ENCODE results near the gene NHEJ1.

DNA sequence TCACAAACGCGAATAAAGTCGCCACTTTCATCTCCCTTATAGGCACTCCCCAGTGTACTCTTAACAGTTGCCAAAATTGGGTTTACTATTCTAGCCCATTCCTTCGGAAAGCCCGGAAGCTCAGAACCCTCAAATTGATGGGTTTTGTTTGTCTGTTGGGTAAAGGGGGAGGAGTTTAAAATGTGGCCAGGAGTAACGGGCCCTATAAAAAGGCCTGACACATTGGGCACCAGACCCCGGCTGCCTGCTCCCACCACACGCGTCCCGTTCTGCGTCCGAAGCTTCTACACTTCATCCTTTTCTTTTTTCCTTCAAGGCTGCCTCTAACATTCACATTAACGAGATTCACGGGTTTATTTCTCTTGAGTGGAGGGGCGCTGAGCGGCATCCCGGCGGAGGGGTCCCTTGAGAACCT, 837 bp downstream of the NHEJ1 start:
- TF ChIP-seq ZNF512 (CRISPR knock-in tag; IDR thresholded peaks at IDR 0.05) (no peak), POLR2A (IDR thresholded peaks at IDR 0.05; ENCODE audit: insufficient read depth in 1 of 2, low read depth in 2 of 2, low read length in 2 of 2) (no peak), NONO (IDR thresholded peaks at IDR 0.05) (no peak), NONO (CRISPR knock-in tag; conservative IDR thresholded peaks at IDR 0.05) (no peak), NFE2L1 (CRISPR knock-in tag; IDR thresholded peaks at IDR 0.05; ENCODE audit: borderline replicate concordance) (no peak), SMC3 (IDR thresholded peaks at IDR 0.05; ENCODE audit: low read length) (no peak), ELF4 (CRISPR knock-in tag; IDR thresholded peaks at IDR 0.05; ENCODE audit: borderline replicate concordance) (no peak), EZH2 (conservative IDR thresholded peaks at IDR 0.05; ENCODE audit: low read depth, low read length) (no peak), AFF4 (CRISPR knock-in tag; IDR thresholded peaks at IDR 0.05) (no peak), NFKB2 (CRISPR knock-in tag; IDR thresholded peaks at IDR 0.05; ENCODE audit: borderline replicate concordance) (no peak)
- TF ChIP-seq, protein P1, sequence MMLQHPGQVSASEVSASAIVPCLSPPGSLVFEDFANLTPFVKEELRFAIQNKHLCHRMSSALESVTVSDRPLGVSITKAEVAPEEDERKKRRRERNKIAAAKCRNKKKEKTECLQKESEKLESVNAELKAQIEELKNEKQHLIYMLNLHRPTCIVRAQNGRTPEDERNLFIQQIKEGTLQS (CRISPR knock-in tag; IDR thresholded peaks at IDR 0.05) = no peak
- TF ChIP-seq, protein P2, sequence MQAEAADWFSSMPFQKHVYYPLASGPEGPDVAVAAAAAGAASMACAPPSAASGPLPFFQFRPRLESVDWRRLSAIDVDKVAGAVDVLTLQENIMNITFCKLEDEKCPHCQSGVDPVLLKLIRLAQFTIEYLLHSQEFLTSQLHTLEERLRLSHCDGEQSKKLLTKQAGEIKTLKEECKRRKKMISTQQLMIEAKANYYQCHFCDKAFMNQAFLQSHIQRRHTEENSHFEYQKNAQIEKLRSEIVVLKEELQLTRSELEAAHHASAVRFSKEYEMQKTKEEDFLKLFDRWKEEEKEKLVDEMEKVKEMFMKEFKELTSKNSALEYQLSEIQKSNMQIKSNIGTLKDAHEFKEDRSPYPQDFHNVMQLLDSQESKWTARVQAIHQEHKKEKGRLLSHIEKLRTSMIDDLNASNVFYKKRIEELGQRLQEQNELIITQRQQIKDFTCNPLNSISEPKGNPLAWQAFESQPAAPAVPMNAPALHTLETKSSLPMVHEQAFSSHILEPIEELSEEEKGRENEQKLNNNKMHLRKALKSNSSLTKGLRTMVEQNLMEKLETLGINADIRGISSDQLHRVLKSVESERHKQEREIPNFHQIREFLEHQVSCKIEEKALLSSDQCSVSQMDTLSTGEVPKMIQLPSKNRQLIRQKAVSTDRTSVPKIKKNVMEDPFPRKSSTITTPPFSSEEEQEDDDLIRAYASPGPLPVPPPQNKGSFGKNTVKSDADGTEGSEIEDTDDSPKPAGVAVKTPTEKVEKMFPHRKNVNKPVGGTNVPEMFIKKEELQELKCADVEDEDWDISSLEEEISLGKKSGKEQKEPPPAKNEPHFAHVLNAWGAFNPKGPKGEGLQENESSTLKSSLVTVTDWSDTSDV (CRISPR knock-in tag; IDR thresholded peaks at IDR 0.05) = no peak
- TF ChIP-seq, protein P3, sequence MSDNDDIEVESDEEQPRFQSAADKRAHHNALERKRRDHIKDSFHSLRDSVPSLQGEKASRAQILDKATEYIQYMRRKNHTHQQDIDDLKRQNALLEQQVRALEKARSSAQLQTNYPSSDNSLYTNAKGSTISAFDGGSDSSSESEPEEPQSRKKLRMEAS (IDR thresholded peaks at IDR 0.05) = no peak

All from HepG2 (cell line).